Stimulated activated CD4-positive, alpha-beta T cell treated with anti-CD3 and anti-CD28 coated beads, Interleukin-1b, Interleukin-23, amount 100 ng/mL, for 1 hour (primary cell): Measurements from ENCODE around the gene UNC5A.

Experiments
- DNase-seq, 2 donors: peaks; one replicate each; pipeline ENCODE4 v3.0.0-alpha.2; 2020; ENCODE audit warnings: low read depth in 2 of 2

UNC5A gene

DNA sequence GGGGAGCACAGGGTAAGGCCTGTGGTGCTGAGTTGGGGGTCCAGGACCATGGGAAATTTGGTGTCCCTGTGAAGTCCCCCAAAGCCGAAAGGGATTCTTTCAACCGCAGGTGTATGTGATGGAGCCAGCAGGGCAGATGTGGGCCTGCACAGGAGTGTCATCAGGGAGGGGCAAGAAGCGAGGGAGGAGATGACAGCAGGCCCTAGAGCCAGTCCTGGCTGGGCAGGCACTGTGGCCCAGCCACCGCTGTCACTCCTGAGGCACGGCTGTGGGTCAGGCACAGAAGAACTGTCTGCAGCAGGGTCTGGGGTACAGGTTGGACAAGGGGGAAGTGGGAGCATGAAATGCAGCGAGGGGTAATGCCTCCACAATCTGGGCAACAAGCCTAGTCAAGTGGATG, 83.9 kb downstream of the UNC5A start:
- no peak for DNase-seq

DNA sequence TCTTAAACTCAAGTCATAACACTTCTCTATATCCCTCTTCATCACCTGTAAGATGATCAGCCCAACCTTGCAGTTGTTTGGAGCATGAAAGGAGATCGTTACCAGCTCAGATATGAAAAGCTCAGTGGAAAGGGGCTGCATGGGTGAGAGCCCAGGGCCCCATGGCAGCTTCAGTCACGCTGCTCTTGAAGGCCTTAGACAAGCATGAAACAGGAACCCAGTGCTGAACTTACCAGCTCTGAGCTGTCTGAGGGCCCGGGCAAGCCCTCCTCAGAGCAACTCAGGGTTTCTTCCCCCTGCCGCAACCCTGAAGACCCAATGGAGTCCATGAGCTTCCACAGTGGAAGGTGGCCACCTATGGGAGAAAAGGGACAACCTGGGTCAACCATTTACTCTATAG, 85.5 kb downstream of the UNC5A start:
- no peak for DNase-seq

- no peak for DNase-seq
Observed at GRCh38 chr5:176897263-176897662, 86.9 kb downstream of the UNC5A start.

DNA sequence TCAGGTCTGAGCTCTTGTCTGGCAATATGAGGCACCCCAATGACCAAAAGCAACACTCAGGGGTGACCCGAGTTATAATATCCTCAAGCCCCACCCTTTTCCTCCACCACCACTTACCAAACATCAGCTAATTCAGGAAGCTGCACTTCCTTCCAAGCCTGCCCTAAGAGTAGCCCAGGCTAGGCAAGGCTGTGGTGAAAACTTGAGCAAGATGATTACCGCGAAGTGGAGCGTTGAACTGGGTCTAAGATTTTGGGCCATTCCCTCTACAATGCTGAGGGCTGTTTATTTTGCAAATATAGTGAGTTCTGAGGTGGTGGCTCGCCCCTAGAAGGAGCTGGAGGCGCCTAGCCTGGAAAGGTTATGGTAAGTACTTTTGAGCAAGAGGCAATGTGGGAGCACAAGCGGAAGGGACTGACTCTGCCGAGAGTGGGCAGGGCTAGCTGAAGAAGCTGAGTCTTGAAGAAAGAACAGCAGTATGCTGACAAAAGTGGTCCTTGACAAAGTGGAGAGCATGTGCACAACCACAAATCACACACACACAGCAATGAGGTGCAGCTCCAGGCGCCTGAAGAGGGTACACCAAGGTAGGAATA, 89.0 kb downstream of the UNC5A start, which contains the start of gene HK3:
HK3 (minus strand) TSS at position 51 of the 596 bp plus-strand sequence. CDS start 3,187 bp downstream, outside the sequence.
- no peak for DNase-seq

DNA sequence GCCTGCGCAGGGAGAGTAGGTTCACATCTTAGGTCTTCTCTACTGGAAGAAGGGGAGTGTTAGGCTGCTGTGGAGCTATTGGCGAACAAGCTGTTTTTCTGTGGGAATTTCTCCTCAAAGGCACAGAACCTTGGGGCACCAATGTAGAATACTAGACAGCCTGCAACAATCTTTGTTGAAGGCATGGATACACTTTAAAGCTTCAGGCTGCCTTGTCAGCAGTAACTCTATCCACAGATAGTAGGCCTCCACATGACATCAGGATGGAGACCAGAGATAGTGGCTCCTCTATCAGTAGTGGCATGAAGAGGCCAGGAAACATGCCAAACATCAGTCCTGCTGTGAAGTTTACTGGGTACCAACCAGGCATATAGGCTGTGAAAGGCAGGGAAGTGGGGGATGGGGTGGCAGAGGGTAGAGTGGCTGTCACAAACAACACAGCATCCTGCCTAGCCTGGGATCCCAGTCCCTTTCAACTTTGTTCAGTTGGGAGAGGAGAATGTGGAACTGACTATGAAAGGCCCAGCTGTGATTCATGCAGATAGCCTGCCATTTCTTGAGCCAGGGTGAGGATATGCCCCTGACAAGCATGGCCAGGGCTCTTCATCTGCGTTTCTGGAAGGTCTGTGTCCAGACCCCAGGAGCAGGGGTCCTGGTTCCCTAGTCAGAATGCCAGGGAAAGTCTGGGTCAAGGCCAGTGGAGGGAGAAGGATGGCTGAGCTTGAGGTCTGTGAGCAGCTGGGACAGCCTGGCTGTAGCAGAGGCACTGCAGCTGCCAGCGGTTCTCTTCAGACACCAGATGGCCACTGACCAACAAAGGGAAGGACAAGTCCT, 89.8 kb downstream of the UNC5A start:
- no peak for DNase-seq

DNA sequence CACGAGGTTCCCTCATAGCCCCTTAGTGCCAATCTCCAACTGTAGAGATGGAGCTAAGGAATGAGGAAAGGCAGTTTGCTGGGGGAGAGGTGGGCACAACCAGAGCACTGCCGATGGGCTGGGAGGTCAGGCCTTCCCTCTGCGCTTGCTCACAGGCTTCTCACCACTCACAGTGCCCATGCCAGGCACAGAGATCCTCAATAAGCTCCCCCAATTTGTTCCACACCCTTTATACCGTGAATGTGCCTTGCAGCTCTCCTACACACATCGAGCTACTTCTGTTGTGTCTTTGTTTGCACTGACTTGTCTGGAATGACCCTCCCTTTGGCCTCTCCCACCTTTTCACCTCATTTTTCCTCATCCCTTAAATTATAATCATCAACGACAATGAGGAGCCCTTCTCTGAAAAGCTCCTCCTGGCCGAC, 90.4 kb downstream of the UNC5A start:
- no peak for DNase-seq

GRCh38 chr5:176901260-176902101, 91.1 kb downstream of the UNC5A start:
- DNase-seq, result no peak

GRCh38 chr5:176902102-176902814, 91.9 kb downstream of the UNC5A start:
- DNase-seq, result no peak

DNA sequence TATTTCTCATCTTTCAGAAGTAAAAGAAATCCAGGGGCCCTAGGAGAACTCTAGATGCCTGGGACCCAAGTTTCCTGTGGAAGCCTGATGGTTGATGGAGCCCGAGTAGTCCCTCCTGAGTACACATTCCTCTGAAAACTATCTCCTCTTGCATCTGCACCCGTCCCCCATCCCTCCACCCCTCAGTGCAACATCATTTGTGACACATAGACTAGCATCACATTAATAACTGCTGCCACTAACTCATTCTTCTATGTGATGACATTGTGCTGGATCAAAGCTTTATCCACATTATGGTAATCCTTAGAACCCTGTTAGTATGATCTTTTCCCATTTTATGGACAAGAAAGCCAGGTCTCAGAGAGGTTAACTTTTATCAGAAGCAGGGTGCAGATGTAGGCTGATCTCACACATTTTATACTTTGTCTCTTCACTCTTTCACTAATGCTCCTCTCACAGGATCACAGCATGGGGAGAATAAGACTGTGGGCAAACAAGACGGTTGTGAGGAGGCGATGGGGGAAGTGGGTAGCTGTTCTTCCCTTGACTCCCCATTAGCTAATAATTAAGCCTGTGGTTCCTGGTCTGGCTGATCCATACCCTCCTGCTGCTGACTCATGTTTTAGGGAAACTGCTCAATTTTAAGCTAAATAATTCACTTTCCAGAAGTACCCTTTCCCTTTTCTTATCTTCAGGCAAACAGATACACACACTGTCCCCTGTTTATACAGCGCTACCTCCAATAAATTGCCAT, 92.7 kb downstream of the UNC5A start:
- no peak for DNase-seq

DNA sequence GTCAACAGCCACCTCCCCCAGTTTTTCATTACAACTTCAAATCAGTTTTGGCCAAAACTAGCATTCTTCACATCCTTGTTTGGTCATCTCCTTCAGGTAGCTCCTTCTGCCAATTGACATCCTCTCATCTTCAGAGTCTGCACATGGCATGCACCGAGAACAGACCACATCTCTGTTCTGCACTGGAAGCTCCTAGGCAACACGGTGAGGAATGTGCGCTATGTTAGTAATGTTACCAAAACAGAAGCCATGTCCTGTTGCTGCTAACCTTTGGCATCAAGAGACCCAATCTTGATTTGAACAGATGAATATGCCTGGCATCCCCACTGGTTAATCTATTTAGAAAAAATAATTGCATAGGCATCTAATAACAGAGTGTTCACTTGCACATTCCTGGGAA, 93.9 kb downstream of the UNC5A start:
- no peak for DNase-seq

- no peak for DNase-seq
Observed at GRCh38 chr5:176906126-176906525, 95.8 kb downstream of the UNC5A start.

DNA sequence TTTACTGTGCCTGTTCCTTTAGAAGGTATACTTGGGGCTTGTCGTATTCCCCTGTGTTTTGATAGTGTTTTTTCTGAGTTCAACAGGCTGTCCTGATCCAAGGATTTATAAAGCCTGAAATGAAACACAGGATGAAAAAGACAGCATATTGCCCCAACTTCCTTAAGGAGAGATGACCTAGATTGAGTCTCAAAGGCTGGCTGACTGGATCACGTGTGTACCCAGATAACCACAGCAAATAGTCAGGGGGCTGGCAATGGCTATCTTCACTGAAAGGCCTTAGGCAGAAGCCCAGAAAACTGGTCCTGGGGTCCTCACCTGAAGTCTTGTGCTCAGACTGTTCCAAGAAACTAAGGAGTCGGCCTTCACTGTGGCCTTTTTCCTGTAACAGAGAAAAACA, 96.4 kb downstream of the UNC5A start:
- DNase-seq, result no peak

GRCh38 chr5:176908675-176909368, 98.5 kb downstream of the UNC5A start:
- DNase-seq, result no peak

- DNase-seq, result no peak
Observed at GRCh38 chr5:176912115-176912514, 101.8 kb downstream of the UNC5A start.

GRCh38 chr5:176915906-176916305, 105.5 kb downstream of the UNC5A start:
- DNase-seq, result no peak

GRCh38 chr5:176916337-176916736, 106.0 kb downstream of the UNC5A start:
- DNase-seq, result no peak

DNA sequence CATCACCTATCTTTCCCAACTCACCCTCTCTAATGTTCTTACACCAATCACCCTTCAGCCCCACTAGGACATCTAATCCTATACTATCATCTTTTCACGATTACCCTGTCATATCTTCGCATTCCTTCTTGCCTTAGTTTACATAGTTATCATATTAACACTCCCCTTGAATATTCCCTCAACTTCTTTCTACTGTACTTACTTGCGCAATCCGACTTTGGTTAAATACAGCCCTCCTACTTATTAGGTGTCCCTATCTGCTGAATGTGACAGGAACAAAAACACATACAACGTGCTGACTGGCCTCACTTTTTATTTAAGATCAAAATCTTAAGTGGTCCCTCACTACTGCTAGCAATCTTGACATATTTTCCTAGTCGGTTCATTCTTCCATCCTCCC, 108.3 kb downstream of the UNC5A start:
- no peak for DNase-seq

GRCh38 chr5:176921714-176922113, 111.4 kb downstream of the UNC5A start:
- DNase-seq, result no peak

DNA sequence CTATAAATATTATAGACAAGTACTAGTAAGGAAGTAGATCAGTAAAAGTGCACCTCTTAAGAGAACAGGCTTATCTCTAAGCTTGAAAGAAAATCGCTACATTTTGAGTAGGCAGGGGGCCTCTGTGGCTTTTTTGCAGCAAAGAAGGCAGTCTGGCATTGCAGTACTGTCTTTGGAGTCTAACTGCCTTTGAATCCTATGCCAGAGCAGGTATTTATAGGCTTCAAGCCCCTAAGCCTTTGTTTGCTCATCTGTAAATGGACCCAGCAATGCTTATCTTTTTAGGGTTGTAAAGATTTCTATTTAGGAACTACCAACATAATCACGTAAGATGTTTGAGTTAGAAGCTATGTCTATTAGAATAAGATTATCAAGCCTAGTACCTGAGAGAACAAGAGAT, 112.5 kb downstream of the UNC5A start:
- DNase-seq, result no peak

DNA sequence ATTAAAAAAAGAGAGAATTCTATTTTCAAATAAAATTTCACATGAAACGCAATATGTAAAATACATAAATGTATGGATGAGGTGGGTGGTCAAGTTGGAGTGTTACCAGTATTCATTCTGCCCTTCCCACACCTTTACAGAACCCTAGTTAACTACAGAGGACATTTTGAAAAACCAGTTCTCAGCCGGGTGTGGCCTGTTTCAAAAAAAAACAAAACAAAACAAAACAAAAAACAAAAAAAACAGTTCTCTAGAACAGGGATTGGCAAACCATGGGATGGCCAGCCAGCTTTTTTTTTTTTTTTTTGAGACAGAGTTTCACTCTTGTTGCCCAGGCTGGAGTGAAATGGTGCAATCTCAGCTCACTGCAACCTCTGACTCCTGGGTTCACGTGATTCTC, 117.2 kb downstream of the UNC5A start:
- DNase-seq, result no peak
